GM19452 (cell line): ENCODE results near the gene S100A7A.
"Not testable (repeated sequence)": the region's sequence is repeated elsewhere in the genome, so short reads cannot be mapped to it uniquely, and the experiment has no call there.

Source experiments
- ATAC-seq: cut with Tn5 transposase; IDR thresholded peaks from one replicate; pipeline ENCODE4 v1.9.1; 2021; ENCODE audit not compliant: unreplicated experiment

S100A7A gene

DNA sequence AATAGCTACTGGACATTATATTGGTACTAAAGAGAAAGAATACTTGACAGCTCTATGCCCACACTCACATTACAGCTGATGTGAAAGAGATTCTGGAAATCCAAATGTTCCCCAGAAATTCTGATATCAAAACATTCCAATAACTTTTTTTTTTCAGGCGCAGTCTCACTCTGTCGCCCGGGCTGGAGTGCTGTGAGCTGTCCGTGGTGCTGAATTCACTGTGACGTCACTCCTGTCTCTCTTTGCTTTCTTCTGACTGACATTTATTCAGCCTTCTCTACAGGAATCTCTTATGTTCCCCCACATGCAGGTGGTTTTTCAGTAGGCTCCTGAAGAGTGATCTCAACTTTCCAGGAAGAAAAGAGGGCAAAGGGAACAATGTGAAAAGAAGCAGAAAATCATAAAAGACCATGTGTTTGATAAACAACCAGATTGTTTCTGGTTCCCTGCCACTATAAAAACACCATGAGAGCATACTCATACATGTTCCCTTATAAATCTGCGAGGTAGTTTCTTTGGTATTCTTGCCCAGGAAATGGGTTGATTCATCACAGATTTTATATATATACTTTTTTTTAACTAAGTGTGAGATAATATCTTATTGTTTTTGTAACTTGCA lies 6.2 kb downstream of the S100A7A start:
- ATAC-seq = no peak

DNA sequence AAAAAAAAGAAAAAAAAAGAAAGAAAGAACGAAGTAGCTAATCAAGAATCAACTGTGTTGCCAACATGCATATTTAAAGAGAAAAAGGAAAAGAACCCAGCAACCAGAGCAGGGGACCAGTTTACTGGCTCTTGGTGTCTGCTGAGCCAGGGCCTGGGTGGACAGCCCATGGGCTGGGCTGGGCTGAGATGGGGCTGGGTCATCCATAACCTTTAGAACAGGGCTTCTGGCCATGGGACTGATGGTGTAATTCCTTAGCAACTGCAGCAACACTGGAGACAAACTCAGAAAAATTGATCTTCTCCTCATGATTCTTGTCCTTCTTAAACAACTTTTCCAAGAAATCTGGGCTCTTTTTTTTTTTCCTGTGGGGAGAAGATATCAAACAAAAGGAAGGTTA lies 10.5 kb downstream of the S100A7A start:
- no peak for ATAC-seq

DNA sequence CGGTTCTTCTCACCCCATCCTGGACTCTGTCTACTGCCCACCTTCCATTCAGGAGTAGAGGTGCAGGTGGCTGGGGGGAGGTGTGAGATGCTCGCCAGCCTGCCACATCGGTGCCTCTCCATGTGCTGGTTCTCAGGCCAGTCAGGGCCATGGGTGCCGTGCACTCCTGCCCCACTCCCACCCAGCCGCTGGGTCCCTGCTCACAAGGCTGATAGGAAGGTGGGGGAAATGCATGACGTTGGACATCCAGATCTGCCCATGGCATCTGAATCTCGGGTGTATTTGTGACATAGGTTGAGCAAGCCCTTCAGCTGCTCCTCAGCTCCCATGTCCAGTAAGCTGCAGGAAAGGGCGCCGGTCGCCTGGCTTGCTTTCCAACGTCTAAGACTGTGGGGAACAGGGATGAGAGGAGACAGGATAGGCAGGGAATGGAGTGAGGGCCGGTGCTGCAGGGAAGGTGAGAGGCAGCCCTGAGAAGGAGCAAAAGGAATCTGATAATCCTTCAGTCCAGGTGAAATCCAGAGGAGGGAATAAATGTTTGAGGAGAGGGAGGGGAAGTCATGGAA lies 11.8 kb downstream of the S100A7A start:
- no peak for ATAC-seq

DNA sequence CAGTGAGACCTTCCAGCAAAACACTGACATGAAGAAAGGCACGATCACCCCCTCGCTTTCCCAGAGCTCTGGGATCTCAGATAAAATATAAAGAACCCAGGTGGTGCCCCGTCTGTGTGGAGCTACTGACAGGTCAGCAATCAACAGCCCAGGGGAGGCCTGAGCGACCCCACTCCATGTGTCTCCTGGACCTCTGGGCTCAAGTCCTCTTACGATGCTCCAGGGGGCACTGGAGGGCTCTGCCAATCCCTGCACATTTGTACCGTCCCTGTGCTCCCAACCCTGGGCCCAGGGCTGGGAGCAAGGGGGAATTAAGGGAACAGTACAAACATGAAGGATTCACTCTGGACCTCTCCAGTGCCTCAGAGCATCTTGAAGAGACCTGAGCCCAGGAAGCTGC lies 12.5 kb downstream of the S100A7A start:
- no peak for ATAC-seq

DNA sequence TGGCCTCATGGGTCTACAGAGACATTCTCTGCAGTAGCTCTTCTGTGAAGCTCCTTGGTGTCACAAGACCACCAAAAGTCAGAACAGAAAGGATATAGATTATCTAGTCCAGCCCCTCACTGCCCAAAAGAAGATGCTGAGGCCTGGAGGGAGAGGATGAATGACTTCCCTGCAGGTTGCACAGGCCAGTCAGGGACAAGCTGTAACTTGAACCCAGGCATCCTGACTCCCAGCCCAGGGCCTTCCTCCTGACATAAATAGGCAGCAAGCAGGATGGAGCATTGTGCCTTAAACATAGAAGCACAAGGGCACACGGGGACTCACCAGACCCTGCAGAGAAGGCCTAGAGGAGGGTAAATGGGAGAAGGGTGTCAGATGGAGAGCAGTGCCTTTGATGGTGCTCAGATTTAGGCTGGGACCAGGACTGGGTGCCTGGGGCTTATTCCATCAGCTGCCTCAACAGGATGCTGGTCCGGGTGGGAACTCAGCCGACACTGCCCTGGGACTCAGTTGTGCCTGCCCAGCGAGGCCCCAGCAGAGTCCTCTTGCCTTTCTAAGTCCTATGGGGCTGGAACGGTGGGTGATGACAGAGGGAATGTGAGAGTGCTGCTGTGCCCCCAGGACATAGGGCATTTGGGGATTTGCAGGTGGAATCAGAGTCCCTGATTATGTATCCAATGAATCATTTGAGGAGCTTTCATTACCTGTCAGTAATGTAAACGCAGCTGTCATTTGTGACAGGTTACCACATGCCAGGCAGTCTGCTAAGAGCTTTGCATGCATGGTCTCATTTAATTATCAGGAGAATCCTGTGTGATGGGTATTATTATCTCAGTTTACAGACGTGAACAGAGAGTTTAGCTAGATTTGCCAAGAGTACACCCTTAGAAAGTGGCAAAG lies 13.2 kb downstream of the S100A7A start:
- no peak for ATAC-seq

DNA sequence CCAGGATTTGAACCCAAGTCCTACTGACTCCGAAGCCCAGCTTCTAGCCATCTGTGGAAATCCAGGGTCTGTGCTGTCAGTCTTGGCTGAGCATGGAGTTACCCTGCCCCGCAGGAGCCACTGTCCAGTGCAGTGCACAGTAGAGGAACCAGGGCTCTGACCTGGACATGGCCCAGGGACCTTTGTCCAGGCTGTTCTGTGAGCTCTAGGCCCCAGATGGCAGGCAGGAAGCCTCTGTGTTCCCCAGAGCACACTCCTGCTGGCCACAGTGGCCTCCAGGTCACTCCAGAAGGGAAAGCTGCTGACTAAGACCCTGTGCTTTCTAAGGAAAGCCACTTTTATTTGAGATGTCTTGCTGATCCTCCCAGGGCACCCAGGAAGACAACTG lies 13.8 kb downstream of the S100A7A start:
- ATAC-seq = no peak

DNA sequence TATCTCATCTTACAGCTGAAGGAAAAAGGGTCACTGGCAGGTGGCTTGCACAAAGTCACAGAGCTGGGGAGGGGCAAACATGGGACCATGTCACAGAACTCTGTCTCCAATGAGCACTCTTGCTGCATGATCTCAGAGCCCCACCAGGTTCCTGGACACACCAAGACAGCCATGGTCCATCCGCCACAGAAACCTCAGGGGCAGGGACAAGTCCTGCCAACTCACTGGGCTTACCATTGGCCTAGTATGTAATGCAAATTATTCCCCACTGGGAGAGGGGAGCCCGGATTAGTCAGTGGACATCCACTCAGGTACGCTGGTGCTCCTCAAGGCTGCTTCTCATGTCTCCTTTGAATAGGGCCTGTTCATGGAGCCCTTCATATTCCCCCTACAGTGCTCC lies 14.2 kb downstream of the S100A7A start:
- no peak for ATAC-seq

DNA sequence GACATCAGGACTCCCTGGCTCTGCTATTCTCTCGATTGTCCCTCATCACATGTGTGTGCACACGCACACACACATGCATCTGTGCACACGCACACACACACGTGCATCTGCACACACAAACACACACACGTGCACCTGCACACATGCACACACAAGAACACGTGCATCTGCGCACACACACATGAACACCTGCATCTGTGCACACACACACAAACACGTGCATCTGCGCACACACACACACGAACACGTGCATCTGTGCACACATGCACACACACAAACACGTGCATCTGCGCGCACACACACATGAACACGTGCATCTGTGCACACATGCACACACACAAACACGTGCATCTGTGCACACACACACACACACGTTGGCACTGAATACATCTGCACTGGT lies 14.7 kb downstream of the S100A7A start:
- ATAC-seq = no peak

DNA sequence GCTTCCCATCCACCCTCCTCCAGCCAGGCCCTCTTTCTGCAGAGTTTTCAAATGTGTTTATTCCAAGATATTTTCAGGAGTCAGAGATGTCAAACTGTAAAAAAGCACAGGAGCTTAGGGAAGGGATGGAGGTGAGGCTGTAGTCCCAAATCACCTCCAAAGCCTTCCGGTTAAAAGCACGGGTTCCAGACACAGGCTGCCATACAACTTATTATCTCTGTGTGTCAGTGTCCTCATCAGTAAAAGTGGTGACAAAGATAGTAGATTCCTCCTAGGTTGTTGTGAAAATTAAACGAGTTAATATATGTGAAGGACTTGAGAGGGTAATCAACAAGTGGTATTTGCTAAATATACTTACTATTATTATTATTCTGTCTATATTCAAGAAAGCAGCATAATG lies 15.1 kb downstream of the S100A7A start:
- ATAC-seq = no peak

DNA sequence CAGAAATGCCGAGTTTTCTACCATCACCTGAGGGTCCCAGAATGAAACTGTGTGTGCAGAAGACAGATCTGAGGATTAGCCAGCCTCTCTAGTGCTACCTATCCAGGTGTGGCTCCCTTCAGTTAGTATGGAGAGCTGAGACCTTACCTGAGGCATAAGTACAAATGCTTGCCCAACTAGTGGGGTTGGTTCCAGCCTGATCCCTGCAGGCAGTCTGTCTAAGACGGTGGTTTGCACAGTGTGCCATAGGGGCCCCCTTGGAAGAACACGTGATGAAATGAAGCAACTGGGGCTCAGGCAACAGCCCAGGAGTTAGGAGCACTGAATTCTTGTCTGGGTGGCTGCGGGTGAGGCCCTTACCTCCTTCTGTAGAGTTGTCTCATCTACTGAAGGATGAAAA lies 15.6 kb downstream of the S100A7A start:
- no peak for ATAC-seq

DNA sequence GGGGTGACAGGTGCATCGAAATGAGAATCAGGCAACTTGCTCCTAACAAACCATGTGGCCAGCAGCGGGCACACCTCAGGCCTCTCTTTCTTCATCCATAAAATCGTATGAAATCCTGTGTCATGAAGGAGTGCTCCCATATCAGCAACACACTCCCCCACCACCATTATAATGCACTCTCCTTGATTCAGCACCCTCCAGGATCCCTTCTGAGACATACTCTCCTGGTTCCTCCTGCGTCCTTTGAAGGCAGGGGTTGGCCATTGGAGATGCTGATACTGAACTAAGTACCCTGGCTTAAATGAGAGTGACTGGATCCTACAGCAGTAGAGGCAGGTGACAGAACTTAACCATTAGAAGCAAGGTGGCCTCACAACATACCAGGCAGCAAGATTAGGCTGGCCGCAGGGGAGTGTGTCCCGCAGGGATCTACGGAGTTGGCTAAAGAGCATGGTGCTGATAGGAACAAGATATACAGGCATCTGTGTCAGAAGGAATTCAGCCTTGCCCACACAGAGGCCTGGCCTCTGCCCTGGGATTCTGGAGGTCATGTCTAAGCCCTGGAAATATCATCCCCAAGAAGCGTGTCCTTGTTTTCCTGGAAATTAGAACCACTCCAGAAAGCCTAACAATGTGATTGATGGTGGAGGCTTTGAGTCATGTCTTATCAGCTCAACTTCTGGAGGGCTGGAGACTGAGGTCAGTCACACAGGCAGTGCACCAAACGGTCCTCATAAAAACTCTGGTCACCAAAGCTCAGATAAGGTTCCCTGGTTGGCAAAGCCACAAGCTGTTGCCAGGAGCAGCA lies 16.8 kb downstream of the S100A7A start:
- no peak for ATAC-seq

DNA sequence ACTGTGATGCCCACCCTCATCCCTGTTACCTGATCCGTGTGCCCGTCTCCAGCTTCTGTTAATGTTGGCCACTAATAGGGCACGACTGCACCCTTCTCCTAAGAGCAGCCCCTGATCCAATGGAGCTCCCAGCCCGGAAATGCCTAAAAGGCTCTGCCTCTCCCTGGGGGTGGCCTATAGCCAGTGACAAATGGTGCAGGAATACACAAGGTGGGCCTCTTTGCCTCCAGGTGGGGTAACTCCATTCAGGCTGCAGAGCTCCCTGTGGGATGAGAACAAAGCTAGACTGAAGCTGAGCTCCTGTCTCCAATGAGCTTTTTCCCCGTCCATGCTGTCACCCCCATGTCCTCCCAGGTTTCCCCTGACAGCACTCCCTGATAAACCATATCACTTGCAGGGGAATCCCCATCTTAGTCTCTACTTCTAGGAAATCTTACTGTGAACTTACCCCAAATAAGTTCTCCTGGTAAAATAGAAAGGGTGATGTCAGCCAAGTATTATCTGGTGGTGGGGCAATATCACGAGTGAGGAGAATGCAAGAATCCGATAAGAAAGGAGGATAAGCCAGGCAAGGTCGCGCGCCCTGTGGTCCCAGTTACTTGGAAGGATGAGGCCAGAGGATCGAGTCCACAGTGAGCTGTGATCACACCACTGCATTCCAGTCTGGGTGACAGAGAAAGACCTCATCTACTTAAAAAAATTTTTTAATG lies 18.6 kb downstream of the S100A7A start:
- ATAC-seq = no peak

DNA sequence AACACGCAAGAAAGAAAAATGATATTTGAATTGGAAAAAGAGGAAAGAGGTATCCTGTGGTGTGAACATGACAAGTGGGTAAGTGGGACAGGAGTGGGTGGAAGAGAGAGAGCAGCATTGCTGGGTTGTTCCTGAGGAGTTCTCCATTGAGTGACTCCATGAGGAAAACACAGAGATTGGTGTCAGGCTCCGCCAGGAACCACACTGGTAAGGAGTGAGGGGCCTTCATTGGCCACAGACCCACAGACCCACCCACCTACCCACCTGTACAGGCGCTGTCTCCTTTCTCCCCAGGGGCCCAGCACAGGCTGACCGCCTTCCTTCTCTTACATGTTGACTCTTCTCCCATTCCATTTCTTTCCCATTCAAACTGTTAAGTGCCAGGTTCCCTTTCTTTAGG lies 20.9 kb downstream of the S100A7A start:
- no peak for ATAC-seq

DNA sequence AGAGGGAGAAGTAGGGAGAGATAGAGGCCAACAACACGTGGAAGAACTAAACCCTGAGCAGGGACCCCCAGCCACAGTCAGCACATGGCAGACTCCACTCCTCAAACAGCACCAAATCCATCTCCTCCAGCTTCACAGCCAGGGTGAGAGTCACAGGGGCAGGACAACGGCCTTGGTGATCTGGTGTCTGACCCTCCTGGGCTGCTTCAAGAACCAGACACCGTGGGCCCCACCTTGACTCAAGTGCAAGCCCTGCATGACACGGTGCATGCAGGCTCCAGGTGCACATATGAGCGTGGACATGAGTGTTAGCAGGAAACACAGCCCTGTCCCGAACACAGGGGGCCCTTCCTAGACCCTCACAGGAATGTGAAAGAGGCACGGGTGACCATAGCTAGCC lies 22.3 kb downstream of the S100A7A start:
- ATAC-seq = no peak

DNA sequence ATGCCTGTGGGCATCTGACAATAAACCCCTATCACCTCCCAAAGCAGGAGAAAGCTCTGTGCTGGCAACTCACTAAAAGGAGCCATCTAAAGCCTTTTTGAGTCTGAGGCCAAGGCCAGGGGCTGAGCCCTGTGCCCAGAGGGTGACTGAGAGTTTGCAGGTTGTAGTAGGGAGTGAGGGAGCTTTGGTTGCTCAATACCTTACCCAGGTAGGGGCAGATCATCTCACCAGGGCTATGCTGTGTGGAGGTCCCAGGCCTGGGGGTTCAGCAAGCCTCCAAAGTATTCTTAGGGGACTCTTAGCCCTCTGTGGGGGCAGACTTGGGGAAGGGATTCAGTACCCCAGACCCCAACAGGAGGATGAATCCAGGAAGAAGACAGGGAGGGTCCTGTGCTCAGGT lies 23.0 kb downstream of the S100A7A start:
- ATAC-seq = no peak

DNA sequence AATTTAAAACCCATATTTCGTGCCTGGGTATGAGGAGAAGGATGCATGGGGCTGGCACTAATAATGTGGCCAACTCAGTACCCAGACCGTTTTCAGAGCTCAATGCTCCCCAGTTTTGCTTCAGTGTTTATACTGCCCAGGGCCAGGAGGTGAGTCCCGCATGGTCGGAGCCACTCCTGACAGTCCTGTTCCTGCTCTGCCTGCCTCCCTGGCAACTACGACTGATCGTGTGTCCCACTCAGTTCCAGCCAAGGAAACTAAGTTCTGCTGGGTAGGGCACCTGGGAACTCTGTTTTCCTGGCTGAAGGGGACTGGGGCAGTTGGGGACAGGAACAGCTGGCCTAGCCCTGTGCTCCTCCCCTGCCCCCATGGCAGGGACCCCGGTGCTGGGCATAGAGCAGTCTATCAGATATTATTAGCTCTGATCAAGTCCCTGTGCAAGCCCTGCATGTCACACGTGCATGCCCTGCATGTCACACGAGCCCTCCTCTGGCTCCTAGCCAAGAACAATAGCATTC lies 25.0 kb downstream of the S100A7A start:
- no peak for ATAC-seq

DNA sequence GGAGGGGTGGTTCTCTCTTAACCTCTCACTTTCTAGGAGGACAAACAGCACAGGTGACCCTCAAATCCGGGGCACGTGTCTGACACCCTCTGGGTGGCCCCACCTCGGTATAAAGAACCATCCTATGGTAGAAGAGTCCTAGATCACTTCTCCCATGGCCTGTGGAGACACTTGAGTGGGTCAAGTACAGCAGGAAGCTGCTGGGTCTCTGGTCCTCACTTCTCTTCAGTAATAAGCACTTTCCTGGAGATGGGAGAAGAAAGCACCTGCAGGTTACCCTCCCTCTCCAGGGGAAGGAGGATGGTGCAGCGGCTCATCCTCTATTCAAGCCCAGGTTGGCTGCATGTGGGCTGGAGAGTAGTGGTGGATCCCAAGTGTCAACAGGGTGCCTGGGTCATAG lies 27.2 kb downstream of the S100A7A start:
- ATAC-seq = no peak

DNA sequence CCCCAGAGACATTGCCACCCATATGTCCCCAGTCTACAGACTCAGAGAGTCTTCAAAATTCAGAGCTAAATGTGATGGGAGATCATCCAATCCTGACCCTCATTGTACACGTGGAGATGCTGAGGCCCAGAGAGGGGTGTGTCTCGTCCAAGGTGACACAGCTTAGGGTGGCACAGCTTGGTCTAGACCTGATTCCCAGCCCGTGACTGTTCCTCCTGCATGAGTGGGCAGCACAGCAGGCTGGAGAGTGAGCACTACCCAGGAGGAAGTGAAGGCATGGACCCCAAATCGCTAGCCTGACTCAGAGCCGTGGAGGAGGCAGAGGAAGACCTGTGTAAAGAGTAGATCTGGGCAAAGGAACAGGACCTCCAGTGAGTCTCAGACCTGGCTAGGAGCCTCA lies 27.8 kb downstream of the S100A7A start:
- no peak for ATAC-seq

DNA sequence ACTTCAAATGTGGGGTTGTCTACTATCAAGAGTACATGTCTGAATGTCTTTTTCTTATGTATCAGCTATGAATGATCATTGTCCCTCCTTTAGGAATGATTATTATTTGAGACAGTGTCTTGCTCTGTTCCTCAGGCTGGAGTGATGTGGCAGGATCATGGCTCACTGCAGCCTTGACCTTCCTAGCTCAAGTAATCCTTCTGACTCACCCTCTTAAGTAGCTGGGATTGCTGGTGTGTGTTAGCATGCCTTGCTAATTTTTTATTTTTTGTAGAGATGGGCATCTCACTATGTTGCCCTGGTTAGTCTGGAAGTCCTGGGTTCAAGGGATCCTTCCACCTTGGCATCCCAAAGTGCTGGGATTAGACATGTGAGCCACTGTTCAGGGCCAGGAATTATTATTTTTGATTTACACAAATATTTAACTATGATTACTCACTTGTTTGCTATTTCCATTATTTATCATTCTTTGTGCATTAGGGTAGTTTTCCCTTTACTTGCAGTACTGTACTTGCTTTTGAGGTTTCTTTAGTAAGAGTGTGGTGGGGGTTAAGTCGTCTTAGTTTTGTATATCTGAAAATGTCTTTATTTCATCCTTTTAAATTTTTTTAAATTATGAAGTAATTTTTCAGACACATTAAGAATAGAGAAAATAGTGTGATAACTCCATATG lies 31.3 kb downstream of the S100A7A start:
- no peak for ATAC-seq

DNA sequence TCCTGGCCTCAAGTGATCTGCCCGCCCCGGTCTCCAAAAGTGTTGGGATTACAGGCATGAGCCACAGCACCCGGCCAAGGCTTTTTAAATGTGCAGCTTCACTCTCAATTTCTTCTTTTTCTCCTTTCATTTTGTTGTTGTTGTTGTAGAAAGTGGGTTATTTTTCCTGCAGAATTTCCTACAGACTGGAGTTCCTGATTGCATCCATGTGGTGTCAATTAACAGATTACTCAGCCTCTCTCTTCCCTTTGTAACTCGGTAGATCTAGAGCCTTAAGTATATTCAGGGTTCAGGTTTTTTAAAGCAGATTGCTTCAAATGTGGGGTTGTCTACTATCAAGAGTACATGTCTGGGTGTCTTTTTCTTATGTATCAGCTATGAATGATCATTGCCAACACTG lies 32.5 kb downstream of the S100A7A start:
- not testable (repeated sequence) for ATAC-seq
